Measurements from ENCODE around the gene LHX3.

DNA sequence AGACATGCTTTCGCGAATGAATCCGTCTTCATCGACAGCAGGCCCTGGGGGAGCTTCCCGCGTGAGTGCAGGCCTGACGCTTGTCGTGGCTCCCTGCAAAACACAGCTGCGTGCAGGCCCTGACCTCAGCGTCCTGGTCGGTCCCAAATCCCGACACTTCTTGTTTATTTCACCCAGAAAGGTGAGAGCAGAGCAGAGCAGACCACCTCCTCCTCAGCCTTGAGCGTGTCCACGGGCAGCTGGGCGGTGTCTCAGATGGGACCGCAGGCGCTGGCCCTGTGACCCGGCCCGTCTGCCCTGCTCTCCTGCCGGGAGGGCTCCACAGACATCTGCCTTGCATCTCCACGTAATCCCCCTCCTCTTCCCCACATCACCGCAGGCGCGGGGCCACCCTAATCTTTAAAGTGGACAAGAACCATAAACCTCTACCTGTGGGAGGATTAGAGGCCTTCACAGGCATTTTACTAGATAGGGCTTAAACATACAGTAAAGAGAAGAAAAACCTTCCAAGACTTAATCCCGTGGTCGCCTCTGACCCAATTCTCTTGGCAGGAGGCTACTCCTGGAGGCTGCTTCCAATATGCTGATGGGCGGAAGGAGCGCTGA is 7.5 kb upstream of the LHX3 start:
- no peak for TF ChIP-seq CTCF (IDR thresholded peaks at IDR 0.05)
- no peak for TF ChIP-seq POLR2A (IDR thresholded peaks at IDR 0.05)
